Ectodermal cell (in vitro differentiated cells): Measurements from ENCODE around the gene RGS1. TPM values are rescaled to one million over a fixed set of nuclear protein-coding genes. Genes with fewer than 3 reads are reported as not detected.
"Not testable (repeated sequence)": the region's sequence is repeated elsewhere in the genome, so short reads cannot be mapped to it uniquely, and the experiment has no call there.

Experiments
- H3K27ac ChIP-seq: 2 replicates; pipeline ENCODE4 v1.7.0; 2013; ENCODE audit warnings: mild to moderate bottlenecking, low read depth, low read length; ENCODE audit not compliant: insufficient read depth, poor library complexity, severe bottlenecking
- H3K27me3 ChIP-seq: 2 replicates; pipeline ENCODE4 v1.7.0; 2013; ENCODE audit warnings: mild to moderate bottlenecking, low read length; ENCODE audit not compliant: insufficient read depth, control insufficient read depth, poor library complexity, severe bottlenecking
- H3K36me3 ChIP-seq: one replicate; pipeline ENCODE4 v1.7.0; 2013; ENCODE audit warnings: low read length; ENCODE audit not compliant: control insufficient read depth, insufficient read depth
- H3K4me1 ChIP-seq: one replicate; pipeline ENCODE4 v1.7.0; 2013; ENCODE audit warnings: low read length; ENCODE audit not compliant: control insufficient read depth, insufficient read depth
- H3K4me3 ChIP-seq: 2 replicates; pipeline ENCODE4 v1.7.0; 2013; ENCODE audit warnings: low read depth, low read length, control low read depth; ENCODE audit not compliant: insufficient read depth
- H3K9me3 ChIP-seq: 2 replicates; pipeline ENCODE4 v1.7.0; 2013; ENCODE audit warnings: mild to moderate bottlenecking, low read length, moderate library complexity; ENCODE audit not compliant: control insufficient read depth
- WGBS, 2 experiments: methylation state at CpG; one replicate each; pipeline ENCODE4 v1.1.7; 2013; ENCODE audit warnings: missing lambda C conversion rate in 2 of 2; 5-methylcytosine and 5-hydroxymethylcytosine counted together
- polyA plus RNA-seq, 4 experiments: library from polyadenylated mRNA; stranded (reverse); fragments of 50-300 nt; gene quantifications; one replicate each; pipeline ENCODE4 v1.2.3, GENCODE V29; 2013

The RGS1 gene, protein sequence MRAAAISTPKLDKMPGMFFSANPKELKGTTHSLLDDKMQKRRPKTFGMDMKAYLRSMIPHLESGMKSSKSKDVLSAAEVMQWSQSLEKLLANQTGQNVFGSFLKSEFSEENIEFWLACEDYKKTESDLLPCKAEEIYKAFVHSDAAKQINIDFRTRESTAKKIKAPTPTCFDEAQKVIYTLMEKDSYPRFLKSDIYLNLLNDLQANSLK
- polyA plus RNA-seq (2013, experiment 1 of 4), result not detected
- not detected for polyA plus RNA-seq (2013, experiment 2 of 4)
- 0.37 TPM for polyA plus RNA-seq (2013, experiment 3 of 4)
- polyA plus RNA-seq (2013, experiment 4 of 4), result not detected

DNA sequence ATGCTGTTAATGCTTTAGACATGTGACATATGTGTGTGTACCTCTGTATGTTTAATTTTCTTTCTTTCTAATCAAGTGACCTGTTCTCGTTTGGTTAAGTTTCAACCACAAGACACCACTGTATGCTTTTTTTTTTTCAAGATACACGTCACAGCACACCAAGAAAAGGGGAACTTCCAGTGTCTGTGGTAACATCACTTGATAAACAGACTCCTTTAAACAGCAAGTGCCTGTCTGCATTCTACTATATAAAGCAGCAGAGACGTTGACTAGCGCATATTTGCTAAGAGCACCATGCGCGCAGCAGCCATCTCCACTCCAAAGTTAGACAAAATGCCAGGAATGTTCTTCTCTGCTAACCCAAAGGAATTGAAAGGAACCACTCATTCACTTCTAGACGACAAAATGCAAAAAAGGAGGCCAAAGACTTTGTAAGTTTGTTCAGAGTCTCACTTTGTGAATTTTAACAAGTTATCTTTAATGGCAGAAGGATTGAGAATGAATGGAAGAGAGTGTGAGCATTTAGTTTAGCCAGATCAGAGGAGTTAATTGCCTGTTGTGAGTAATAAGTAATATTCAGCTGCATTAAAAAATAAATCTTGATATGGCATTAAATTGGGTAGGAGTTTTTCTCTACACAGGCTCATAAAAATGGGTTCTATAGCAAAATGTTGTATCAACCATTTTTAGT, at the start of gene RGS1:
RGS1 (plus strand) TSS at position 275 of the 691 bp plus-strand sequence; CDS start at position 295, 20 bp downstream.
- Histone ChIP-seq H3K36me3 (no peaks in the 10 kb centered on the region), H3K27me3 (no peaks in the 10 kb centered on the region), H3K27ac (no peak within 1 kb of the TSS), H3K9me3 (no peaks in the 10 kb centered on the region), H3K4me3 (no peak within 1 kb of the TSS), H3K4me1 (no peaks in the 10 kb centered on the region)
- WGBS, 2 experiments, result 89 to 95% methylated on average over 7 of the region's 7 CpGs

DNA sequence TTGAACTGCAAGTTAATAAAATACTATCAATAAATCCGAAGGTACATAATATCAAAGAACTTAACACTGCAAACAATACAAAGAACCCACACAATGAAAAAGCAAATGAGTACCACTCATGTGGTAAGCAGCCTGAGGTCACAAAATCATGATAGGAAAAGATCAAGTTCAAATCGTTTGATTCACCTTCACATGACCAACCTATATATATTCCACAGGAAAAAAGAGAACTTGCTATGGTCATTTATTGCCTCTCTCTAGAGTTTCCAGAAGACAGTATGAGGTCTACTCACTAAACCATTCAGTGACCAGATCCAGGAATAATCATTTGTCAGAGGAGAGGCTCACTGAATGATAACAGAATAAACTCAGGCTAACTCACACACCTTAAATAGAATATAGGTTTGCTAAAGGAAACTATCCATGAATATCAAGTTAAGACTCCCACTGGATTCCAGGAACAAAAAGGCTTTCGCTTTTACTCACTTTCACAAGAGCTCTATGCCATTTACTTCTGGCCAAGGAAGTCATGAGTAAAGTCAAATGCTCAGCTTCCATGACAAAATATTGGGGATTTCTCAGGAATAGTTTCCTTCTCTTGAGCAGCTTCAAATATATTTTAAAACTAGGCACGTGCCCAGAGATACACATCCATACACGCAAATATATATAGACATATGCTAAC, 48.3 kb upstream of the RGS1 start:
- H3K9me3 ChIP-seq, result no peaks in the 10 kb centered on the region
- H3K27me3 ChIP-seq, result no peaks in the 10 kb centered on the region
- no peaks in the 10 kb centered on the region for H3K4me1 ChIP-seq
- WGBS, 2 experiments, result 91 to 94% methylated on average over 4 to 5 of the region's 5 CpGs
- H3K4me3 ChIP-seq, result no peak overlapping the region
- no peaks in the 10 kb centered on the region for H3K36me3 ChIP-seq
- no peak overlapping the region for H3K27ac ChIP-seq

DNA sequence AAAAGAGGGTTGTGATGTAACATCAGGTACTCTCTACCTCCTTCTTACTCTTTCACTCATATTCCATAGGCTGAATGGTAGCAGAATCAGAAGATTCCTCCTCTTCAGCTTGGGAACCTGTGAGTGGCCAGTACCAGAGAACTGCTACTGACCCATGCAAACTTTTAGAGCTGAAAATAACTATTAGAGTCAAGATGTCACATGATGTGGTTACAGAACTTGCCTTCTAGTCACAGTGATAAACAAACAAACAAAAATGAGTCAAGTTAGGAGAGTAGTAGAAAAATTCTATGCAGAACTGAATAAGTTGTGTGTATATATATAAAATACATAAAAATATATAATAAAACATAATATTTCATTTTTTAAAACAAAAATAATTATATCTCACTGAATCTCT, 47.6 kb upstream of the RGS1 start:
- Histone ChIP-seq H3K27ac (no peak overlapping the region), H3K4me3 (no peak overlapping the region)

DNA sequence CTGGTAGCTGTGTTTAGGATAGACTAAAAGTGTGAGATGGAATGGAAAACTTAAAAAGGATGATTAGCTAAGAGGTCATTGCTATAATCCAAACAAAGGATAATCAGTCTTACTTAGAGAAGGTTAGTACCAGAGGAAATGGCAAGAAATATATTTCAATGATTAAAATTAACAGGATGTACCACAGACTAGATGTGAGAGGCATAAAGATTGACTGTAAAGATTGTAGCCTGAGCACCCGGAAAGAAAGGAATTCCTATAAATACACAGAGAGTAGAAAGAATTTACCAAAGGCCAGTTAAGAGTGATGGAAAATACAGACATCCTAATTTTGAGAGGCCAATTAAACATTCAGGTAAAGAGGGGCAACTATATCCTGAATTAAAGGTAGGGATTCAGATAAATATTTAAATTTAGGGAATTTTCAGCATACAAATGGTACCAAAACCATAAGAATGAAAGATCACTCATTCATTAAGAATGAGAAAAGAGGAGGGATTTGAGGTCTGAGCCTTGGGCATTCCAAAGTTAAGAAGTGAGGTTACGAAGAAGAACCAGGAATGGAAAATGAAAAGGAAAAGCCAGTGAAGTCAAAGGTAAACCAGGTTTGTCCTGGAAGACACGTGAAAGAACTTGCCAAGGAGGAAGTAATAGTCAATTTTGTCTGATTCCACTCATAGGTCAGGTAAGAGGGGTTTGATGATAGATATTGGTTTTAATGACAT, 46.4 kb upstream of the RGS1 start:
- no peaks in the 10 kb centered on the region for H3K27me3 ChIP-seq
- no peaks in the 10 kb centered on the region for H3K4me1 ChIP-seq
- H3K27ac ChIP-seq, result no peak overlapping the region
- no peak overlapping the region for H3K4me3 ChIP-seq
- H3K9me3 ChIP-seq, result no peaks in the 10 kb centered on the region
- 90 to 92% methylated on average over 2 to 3 of the region's 3 CpGs for WGBS, 2 experiments
- H3K36me3 ChIP-seq, result no peaks in the 10 kb centered on the region

More for the DNA sequence above, 47.6 kb upstream of the RGS1 start:
- no peaks in the 10 kb centered on the region for H3K27me3 ChIP-seq
- H3K9me3 ChIP-seq, result no peaks in the 10 kb centered on the region
- H3K4me1 ChIP-seq, result no peaks in the 10 kb centered on the region
- H3K36me3 ChIP-seq, result no peaks in the 10 kb centered on the region

- Histone ChIP-seq H3K27me3 (no peaks in the 10 kb centered on the region), H3K4me3 (no peak overlapping the region), H3K9me3 (no peaks in the 10 kb centered on the region), H3K36me3 (no peaks in the 10 kb centered on the region), H3K27ac (no peak overlapping the region), H3K4me1 (no peaks in the 10 kb centered on the region)
- 100% methylated on average over 1 of the region's 1 CpG for WGBS, 2 experiments
Measured at GRCh38 chr1:192529811-192530210, 45.8 kb upstream of the RGS1 start.

- 78 to 82% methylated on average over 2 of the region's 2 CpGs for WGBS, 2 experiments
- H3K27ac ChIP-seq, result no peak overlapping the region
- no peaks in the 10 kb centered on the region for H3K9me3 ChIP-seq
- H3K4me3 ChIP-seq, result no peak overlapping the region
- H3K36me3 ChIP-seq, result no peaks in the 10 kb centered on the region
- H3K4me1 ChIP-seq, result no peaks in the 10 kb centered on the region
- H3K27me3 ChIP-seq, result no peaks in the 10 kb centered on the region
Measured at GRCh38 chr1:192530254-192530653, 45.3 kb upstream of the RGS1 start.

DNA sequence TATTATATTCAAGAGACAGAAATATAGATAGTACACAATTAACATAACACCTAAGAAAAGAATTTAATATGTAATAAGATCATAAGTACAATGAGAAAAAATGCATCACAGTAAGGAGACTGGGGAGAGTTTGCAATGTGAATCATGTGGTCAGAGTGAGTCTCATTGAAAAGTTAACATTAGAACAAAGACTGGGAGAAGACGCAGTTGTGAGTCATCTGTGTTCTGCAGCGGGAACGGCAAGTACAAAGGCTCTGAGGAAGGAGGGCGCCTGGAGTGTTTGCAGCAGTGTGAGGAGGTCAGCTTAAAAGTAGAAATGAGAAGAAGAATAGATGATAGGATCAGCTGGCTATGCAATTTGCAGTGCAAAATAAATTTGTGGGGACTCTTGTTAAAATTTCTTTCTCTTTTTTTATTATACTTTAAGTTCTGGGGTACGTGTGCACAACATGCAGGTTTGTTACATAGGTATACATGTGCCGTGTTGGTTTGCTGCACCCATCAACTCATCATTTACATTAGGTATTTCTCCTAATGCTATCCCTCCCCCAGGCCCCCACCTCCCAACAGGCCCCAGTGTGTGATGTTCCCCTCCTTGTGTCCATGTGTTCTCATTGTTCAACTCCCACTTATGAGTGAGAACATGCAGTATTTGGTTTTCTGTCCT, 44.4 kb upstream of the RGS1 start:
- H3K27ac ChIP-seq, H3K27me3 ChIP-seq, H3K4me1 ChIP-seq, H3K4me3 ChIP-seq, H3K9me3 ChIP-seq, H3K36me3 ChIP-seq: not testable (repeated sequence)
- WGBS, 2 experiments, result 73 to 78% methylated on average over 4 to 5 of the region's 6 CpGs

- 80 to 86% methylated on average over 2 of the region's 2 CpGs for WGBS, 2 experiments
- H3K27ac ChIP-seq, result no peak overlapping the region
- no peaks in the 10 kb centered on the region for H3K27me3 ChIP-seq
- H3K4me1 ChIP-seq, result peaks cover 5% of the 10 kb centered on the region
- no peaks in the 10 kb centered on the region for H3K9me3 ChIP-seq
- H3K4me3 ChIP-seq, result no peak overlapping the region
- no peaks in the 10 kb centered on the region for H3K36me3 ChIP-seq
Measured at GRCh38 chr1:192534666-192535065, 40.9 kb upstream of the RGS1 start.

DNA sequence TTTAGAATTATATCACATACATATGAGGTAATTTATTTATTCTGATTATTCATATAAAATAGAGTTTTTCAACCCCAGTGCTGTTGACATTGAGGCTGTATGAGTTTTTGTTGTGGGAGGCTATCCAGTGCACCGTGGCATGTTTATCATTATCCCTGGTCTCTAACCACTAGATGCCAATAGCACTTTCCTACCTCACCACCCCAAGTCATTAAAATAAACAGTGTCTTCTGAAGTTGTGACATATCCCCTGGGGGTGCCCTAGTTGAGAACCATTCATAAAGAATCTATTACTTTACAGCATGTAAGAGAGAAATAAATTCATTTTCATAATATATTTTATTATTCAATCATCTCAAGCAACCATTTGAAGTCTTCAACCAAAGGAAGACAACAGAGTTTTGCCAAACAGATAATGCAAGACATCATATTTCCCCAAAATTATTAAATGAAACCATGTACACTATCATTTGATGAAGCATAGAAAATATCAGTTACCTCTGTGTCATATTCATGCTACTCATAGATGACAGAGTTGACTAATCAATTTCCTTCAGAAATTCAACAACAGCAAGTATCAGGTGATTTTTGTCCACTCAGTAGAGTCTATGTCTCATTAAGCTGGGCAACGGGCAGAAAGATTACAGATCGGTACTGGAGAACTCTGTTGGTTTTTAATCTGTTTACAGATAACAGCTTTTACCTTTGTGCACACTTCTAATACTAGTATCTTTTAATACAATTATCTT, 39.5 kb upstream of the RGS1 start:
- H3K4me1 ChIP-seq, result peaks cover 9% of the 10 kb centered on the region
- no peaks in the 10 kb centered on the region for H3K9me3 ChIP-seq
- 88 to 100% methylated on average over 2 to 3 of the region's 3 CpGs for WGBS, 2 experiments
- H3K27me3 ChIP-seq, result no peaks in the 10 kb centered on the region
- no peak overlapping the region for H3K27ac ChIP-seq
- H3K36me3 ChIP-seq, result no peaks in the 10 kb centered on the region
- no peak overlapping the region for H3K4me3 ChIP-seq
